Measurements from ENCODE around the gene CDH4. TPM values are rescaled to one million over a fixed set of nuclear protein-coding genes. Genes with fewer than 3 reads are reported as not detected.

CDH4 gene
- total RNA-seq, 1 experiment from 2014 or later, result not detected

DNA sequence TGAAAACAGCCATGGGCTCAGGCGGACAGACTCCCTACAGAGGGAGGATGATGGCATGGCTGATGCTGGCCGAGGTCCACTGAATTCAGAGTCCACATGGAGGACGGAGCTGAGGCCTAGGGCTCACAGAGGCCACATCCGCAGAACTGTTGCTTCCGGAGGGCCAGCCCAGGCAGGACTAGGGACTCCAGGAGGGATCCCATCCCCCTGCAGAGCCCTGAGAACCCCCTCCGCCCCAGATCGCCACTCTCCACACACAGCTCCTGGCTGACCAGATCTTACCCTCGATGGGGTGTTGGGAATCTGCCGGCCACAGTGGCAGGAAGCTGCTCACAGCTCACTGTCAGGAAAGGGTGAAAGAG lies 414.4 kb downstream of the CDH4 start:
- no peak overlapping the region for H3K27ac ChIP-seq (ENCODE audit: low read length)
- no peak overlapping the region for H3K4me3 ChIP-seq (ENCODE audit: low read depth in 2 of 2, low read length in 2 of 2)
- DNase-seq (ENCODE audit: low read depth, low spot score), result no peak
- H3K36me3 ChIP-seq (ENCODE audit: control insufficient read depth, insufficient read depth, low read length), result no peaks in the 10 kb centered on the region
- in situ Hi-C loops (cut with HindIII; ENCODE audit: low pct_unique_long_range_greater_than_20kb, low sequenced_read_pairs), result no loop called here
- CTCF ChIA-PET, result no interaction called here
- no peak for ATAC-seq
- peaks cover 3% of the 10 kb centered on the region; the same call in 1 of the 2 replicates for H3K27me3 ChIP-seq (ENCODE audit: control insufficient read depth, insufficient read depth, low read length)
- TF ChIP-seq, protein P1, sequence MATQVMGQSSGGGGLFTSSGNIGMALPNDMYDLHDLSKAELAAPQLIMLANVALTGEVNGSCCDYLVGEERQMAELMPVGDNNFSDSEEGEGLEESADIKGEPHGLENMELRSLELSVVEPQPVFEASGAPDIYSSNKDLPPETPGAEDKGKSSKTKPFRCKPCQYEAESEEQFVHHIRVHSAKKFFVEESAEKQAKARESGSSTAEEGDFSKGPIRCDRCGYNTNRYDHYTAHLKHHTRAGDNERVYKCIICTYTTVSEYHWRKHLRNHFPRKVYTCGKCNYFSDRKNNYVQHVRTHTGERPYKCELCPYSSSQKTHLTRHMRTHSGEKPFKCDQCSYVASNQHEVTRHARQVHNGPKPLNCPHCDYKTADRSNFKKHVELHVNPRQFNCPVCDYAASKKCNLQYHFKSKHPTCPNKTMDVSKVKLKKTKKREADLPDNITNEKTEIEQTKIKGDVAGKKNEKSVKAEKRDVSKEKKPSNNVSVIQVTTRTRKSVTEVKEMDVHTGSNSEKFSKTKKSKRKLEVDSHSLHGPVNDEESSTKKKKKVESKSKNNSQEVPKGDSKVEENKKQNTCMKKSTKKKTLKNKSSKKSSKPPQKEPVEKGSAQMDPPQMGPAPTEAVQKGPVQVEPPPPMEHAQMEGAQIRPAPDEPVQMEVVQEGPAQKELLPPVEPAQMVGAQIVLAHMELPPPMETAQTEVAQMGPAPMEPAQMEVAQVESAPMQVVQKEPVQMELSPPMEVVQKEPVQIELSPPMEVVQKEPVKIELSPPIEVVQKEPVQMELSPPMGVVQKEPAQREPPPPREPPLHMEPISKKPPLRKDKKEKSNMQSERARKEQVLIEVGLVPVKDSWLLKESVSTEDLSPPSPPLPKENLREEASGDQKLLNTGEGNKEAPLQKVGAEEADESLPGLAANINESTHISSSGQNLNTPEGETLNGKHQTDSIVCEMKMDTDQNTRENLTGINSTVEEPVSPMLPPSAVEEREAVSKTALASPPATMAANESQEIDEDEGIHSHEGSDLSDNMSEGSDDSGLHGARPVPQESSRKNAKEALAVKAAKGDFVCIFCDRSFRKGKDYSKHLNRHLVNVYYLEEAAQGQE (IDR thresholded peaks at IDR 0.05; ENCODE audit: insufficient read depth in 1 of 2, low read depth in 2 of 2, low read length in 1 of 2), result no peak
- TF ChIP-seq, protein P2, sequence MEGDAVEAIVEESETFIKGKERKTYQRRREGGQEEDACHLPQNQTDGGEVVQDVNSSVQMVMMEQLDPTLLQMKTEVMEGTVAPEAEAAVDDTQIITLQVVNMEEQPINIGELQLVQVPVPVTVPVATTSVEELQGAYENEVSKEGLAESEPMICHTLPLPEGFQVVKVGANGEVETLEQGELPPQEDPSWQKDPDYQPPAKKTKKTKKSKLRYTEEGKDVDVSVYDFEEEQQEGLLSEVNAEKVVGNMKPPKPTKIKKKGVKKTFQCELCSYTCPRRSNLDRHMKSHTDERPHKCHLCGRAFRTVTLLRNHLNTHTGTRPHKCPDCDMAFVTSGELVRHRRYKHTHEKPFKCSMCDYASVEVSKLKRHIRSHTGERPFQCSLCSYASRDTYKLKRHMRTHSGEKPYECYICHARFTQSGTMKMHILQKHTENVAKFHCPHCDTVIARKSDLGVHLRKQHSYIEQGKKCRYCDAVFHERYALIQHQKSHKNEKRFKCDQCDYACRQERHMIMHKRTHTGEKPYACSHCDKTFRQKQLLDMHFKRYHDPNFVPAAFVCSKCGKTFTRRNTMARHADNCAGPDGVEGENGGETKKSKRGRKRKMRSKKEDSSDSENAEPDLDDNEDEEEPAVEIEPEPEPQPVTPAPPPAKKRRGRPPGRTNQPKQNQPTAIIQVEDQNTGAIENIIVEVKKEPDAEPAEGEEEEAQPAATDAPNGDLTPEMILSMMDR (IDR thresholded peaks at IDR 0.05), result no peak
- TF ChIP-seq POLR2AphosphoS5 (IDR thresholded peaks at IDR 0.05; ENCODE audit: low read depth, low read length), result no peak
- no peak for TF ChIP-seq SIN3A (IDR thresholded peaks at IDR 0.05; ENCODE audit: borderline replicate concordance, insufficient read depth, low read depth, low read length)
- TF ChIP-seq TCF7L2 (IDR thresholded peaks at IDR 0.05; ENCODE audit: low read depth, low read length), result no peak
- POLR2A ChIA-PET, result no interaction called here
- H3K9me3 ChIP-seq (ENCODE audit: control insufficient read depth, insufficient read depth, low read depth, low read length), result no peaks in the 10 kb centered on the region
- no peaks in the 10 kb centered on the region for H3K4me1 ChIP-seq (ENCODE audit: control insufficient read depth, insufficient read depth, low read length)
- no TSS peak for BruUV-seq (replicated peaks)
- intact Hi-C loops (cut with micrococcal nuclease; ENCODE audit: unreplicated experiment), result no loop called here

DNA sequence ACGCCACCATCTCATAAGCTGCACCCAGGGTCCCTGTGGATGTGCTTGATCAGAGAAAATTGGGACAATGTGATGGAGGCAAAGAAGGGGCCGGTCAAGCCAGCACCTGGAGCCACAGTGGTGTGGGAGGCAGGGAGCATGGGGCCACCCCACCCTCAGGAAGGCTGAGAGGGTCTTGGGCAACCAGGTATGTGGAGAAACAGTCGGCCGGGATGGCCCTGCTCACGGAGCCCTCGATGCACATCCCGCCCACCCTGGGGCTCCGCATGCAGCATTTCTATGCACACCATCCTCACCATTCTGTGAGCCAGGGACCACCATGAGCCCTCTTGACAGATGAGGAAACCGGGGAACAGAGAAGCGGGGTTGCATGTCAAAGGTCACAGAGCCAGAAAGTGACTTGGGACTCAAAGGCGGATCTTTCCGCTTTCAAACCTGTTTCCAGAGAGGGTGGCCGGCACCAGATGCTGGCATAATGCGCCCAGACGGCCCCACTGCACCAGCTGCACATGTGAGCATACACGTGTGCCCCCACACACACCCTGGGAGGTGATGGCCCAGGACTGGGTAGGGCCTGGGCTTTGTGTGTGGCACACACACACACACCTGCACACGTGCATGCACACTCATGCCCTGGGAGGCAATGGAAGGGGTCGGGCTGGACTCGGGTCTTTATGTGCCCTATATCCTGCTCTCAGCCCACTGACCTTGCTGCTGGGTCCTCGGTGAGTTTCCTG lies 415.2 kb downstream of the CDH4 start:
- CTCF ChIA-PET, result no interaction called here
- no peak for ATAC-seq
- TF ChIP-seq, protein P2 (IDR thresholded peaks at IDR 0.05), result no peak
- TF ChIP-seq TCF7L2 (IDR thresholded peaks at IDR 0.05; ENCODE audit: low read depth, low read length) (no peak), POLR2AphosphoS5 (IDR thresholded peaks at IDR 0.05; ENCODE audit: low read depth, low read length) (no peak), SIN3A (IDR thresholded peaks at IDR 0.05; ENCODE audit: borderline replicate concordance, insufficient read depth, low read depth, low read length) (no peak)
- TF ChIP-seq, protein P1 (IDR thresholded peaks at IDR 0.05; ENCODE audit: insufficient read depth in 1 of 2, low read depth in 2 of 2, low read length in 1 of 2), result no peak
- H3K27ac ChIP-seq (ENCODE audit: low read length), result no peak overlapping the region
- no peaks in the 10 kb centered on the region for H3K4me1 ChIP-seq (ENCODE audit: control insufficient read depth, insufficient read depth, low read length)
- in situ Hi-C loops (cut with HindIII; ENCODE audit: low pct_unique_long_range_greater_than_20kb, low sequenced_read_pairs), result no loop called here
- no peaks in the 10 kb centered on the region for H3K9me3 ChIP-seq (ENCODE audit: control insufficient read depth, insufficient read depth, low read depth, low read length)
- H3K4me3 ChIP-seq (ENCODE audit: low read depth in 2 of 2, low read length in 2 of 2), result no peak overlapping the region
- peaks cover 3% of the 10 kb centered on the region; the same call in 1 of the 2 replicates for H3K27me3 ChIP-seq (ENCODE audit: control insufficient read depth, insufficient read depth, low read length)
- intact Hi-C loops (cut with micrococcal nuclease; ENCODE audit: unreplicated experiment), result no loop called here
- no peaks in the 10 kb centered on the region for H3K36me3 ChIP-seq (ENCODE audit: control insufficient read depth, insufficient read depth, low read length)
- POLR2A ChIA-PET, result no interaction called here
- DNase-seq (ENCODE audit: low read depth, low spot score), result no peak
- BruUV-seq (replicated peaks), result no TSS peak
